Bronchial epithelial cell (primary cell): ENCODE results near the gene FCRLA. TPM values are rescaled to one million over a fixed set of nuclear protein-coding genes. Genes with fewer than 3 reads are reported as not detected.
"Not testable (repeated sequence)": the region's sequence is repeated elsewhere in the genome, so short reads cannot be mapped to it uniquely, and the experiment has no call there.

Source experiments
- DNase-seq: peaks from one replicate; pipeline ENCODE4 v3.0.0-alpha.2; 2010; ENCODE audit warnings: low read depth
- FAIRE-seq: peaks from 2 replicates; lab custom pipeline; 2011; peaks lifted over from hg19 to GRCh38; lab: Jason Lieb, UNC
- H3K27me3 ChIP-seq: 2 replicates; pipeline ENCODE4 v1.5.1; 2011; ENCODE audit warnings: low read length; ENCODE audit not compliant: control insufficient read depth, insufficient read depth
- H3K36me3 ChIP-seq: 2 replicates; pipeline ENCODE4 v1.5.1; 2011; ENCODE audit warnings: low read length; ENCODE audit not compliant: control insufficient read depth, insufficient read depth
- H3K4me3 ChIP-seq: 2 replicates; pipeline ENCODE4 v1.5.1; 2011; ENCODE audit warnings: mild to moderate bottlenecking, low read depth, low read length, control low read depth
- total RNA-seq: library from RNA; depleted of rRNA; stranded (reverse); fragments of >200 nt; gene quantifications from 2 replicates; pipeline ENCODE4 v1.2.1, GENCODE V29; 2014
- TF ChIP-seq, protein P1 (sequence below): IDR thresholded peaks from 2 replicates; pipeline ENCODE4 v1.5.1; 2011; ENCODE audit warnings: mild to moderate bottlenecking, moderate library complexity, low read length, control low read depth, inconsistent platforms; ENCODE audit not compliant: insufficient read depth, severe bottlenecking

The FCRLA gene
- total RNA-seq, 1 donor from 2014 or later = 0.26 TPM

GRCh38 chr1:161676441-161676840 lies 30.6 kb upstream of the FCRLA start:
- DNase-seq = no peak
- Histone ChIP-seq H3K36me3 (no peaks in the 10 kb centered on the region), H3K4me3 (no peak overlapping the region), H3K27me3 (no peaks in the 10 kb centered on the region)
- TF ChIP-seq, protein P1, sequence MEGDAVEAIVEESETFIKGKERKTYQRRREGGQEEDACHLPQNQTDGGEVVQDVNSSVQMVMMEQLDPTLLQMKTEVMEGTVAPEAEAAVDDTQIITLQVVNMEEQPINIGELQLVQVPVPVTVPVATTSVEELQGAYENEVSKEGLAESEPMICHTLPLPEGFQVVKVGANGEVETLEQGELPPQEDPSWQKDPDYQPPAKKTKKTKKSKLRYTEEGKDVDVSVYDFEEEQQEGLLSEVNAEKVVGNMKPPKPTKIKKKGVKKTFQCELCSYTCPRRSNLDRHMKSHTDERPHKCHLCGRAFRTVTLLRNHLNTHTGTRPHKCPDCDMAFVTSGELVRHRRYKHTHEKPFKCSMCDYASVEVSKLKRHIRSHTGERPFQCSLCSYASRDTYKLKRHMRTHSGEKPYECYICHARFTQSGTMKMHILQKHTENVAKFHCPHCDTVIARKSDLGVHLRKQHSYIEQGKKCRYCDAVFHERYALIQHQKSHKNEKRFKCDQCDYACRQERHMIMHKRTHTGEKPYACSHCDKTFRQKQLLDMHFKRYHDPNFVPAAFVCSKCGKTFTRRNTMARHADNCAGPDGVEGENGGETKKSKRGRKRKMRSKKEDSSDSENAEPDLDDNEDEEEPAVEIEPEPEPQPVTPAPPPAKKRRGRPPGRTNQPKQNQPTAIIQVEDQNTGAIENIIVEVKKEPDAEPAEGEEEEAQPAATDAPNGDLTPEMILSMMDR = no peak
- no peak for FAIRE-seq

- no peaks in the 10 kb centered on the region for H3K27me3 ChIP-seq
- no peak overlapping the region for H3K4me3 ChIP-seq
- H3K36me3 ChIP-seq = no peaks in the 10 kb centered on the region
- TF ChIP-seq, protein P1 = no peak
- no peak for DNase-seq
- no peak for FAIRE-seq
Observed at GRCh38 chr1:161676958-161677689, 29.9 kb upstream of the FCRLA start.

- H3K27me3 ChIP-seq = no peaks in the 10 kb centered on the region
- no peak for DNase-seq
- no peak for FAIRE-seq
- H3K36me3 ChIP-seq = no peaks in the 10 kb centered on the region
- TF ChIP-seq, protein P1 = no peak
- H3K4me3 ChIP-seq = no peak overlapping the region
Observed at GRCh38 chr1:161678500-161678899, 28.5 kb upstream of the FCRLA start.

- no peaks in the 10 kb centered on the region for H3K27me3 ChIP-seq
- no peak for FAIRE-seq
- H3K4me3 ChIP-seq = no peak overlapping the region
- TF ChIP-seq, protein P1 = no peak
- H3K36me3 ChIP-seq = no peaks in the 10 kb centered on the region
- DNase-seq = no peak
Observed at GRCh38 chr1:161681879-161682278, 25.1 kb upstream of the FCRLA start.

- TF ChIP-seq, protein P1 = no peak
- Histone ChIP-seq H3K4me3 (no peak overlapping the region), H3K27me3 (no peaks in the 10 kb centered on the region), H3K36me3 (no peaks in the 10 kb centered on the region)
- FAIRE-seq (no peak), DNase-seq (no peak)
Observed at GRCh38 chr1:161688946-161689345, 18.1 kb upstream of the FCRLA start.

GRCh38 chr1:161691846-161692245 lies 15.2 kb upstream of the FCRLA start:
- peak; percentile 64 for FAIRE-seq
- Histone ChIP-seq H3K36me3 (no peaks in the 10 kb centered on the region), H3K4me3 (no peak overlapping the region), H3K27me3 (no peaks in the 10 kb centered on the region)
- TF ChIP-seq, protein P1 = no peak
- peak; percentile 74 for DNase-seq

DNA sequence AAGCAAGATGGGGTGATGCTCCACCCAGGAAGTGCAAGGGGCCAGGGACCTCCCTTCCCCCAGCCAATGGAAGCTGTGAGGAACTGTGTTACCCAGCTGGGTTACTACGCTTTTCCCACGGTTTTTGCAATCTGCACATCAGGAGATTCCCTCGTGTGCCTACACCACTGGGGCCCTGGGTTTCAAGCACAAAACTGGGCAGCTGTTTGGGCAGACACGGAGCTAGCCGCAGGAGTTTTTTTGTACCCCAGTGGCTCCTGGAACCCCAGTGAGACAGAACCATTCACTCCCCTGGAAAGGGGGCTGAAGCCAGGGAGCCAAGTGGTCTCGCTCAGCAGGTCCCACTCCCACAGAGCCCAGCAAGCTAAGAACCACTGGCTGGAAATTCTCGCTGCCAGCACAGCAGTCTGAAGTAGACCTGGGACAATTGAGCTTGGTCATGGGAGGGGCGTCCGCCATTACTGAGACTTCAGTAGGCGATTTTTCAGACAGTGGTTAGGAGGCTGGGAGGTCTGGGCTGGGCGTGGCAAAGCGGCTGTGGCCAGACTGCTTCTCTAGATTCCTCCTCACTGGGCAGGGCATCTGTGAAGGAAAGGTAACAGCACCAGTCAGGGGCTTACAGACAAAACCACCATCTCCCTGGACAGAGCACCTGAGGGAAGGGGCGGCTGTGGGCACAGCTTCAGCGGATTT lies 13.9 kb upstream of the FCRLA start:
- not testable (repeated sequence) for FAIRE-seq

DNA sequence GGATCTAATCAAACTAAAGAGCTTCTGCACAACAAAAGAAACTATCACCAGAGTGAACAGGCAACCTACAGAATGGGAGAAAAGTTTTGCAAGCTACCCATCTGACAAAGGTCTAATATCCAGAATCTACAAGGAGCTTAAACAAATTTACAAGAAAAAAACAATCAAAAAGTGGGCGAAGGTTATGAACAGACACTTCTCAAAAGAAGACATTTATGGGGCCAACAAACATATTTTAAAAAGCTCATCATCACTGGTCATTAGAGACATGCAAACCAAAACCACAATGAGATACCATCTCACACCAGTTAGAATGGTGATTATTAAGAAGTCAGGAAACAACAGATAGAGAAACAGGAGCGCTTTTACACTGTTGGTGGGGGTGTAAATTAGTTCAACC lies 8.7 kb upstream of the FCRLA start:
- FAIRE-seq, H3K4me3 ChIP-seq, H3K27me3 ChIP-seq, DNase-seq, H3K36me3 ChIP-seq: not testable (repeated sequence)

More for the DNA sequence above, 13.9 kb upstream of the FCRLA start:
- H3K36me3 ChIP-seq, H3K27me3 ChIP-seq, DNase-seq, H3K4me3 ChIP-seq: not testable (repeated sequence)
